H9 (cell line): ENCODE data around the gene TRMT2A. TPM values are rescaled to one million over a fixed set of nuclear protein-coding genes. Genes with fewer than 3 reads are reported as not detected.
A peak's percentile ranks its signal among the peaks of the same experiment; 100 is the strongest.

Source experiments
- DNase-seq: peaks from one replicate; pipeline ENCODE4 v3.0.0-alpha.2; 2017
- H2AFZ ChIP-seq: one replicate; pipeline ENCODE4 v1.6.1; 2013; ENCODE audit warnings: mild to moderate bottlenecking, low read length, control low read depth, moderate library complexity
- H2AK5ac ChIP-seq: 2 replicates; pipeline ENCODE4 v1.6.1; 2013; ENCODE audit warnings: low read length, control low read depth, mixed read lengths; ENCODE audit not compliant: insufficient read length
- H2BK120ac ChIP-seq: one replicate; pipeline ENCODE4 v1.6.1; 2013; ENCODE audit warnings: low read depth, mild to moderate bottlenecking, low read length, control low read depth, inconsistent platforms; ENCODE audit not compliant: poor library complexity, severe bottlenecking
- H2BK12ac ChIP-seq: 2 replicates; pipeline ENCODE4 v1.6.1; 2013; ENCODE audit warnings: low read length, control low read depth, mixed read lengths, low read depth; ENCODE audit not compliant: insufficient read length
- H2BK15ac ChIP-seq: 2 replicates; pipeline ENCODE4 v1.6.1; 2013; ENCODE audit warnings: low read depth, low read length, control low read depth
- H2BK20ac ChIP-seq: one replicate; pipeline ENCODE4 v1.6.1; 2013; ENCODE audit warnings: low read depth, mild to moderate bottlenecking, low read length, control low read depth, inconsistent platforms; ENCODE audit not compliant: poor library complexity, severe bottlenecking
- H2BK5ac ChIP-seq: 2 replicates; pipeline ENCODE4 v1.6.1; 2013; ENCODE audit warnings: low read length, control low read depth, mixed read lengths; ENCODE audit not compliant: insufficient read length
- H3K14ac ChIP-seq: 2 replicates; pipeline ENCODE4 v1.6.1; 2013; ENCODE audit warnings: low read length, control low read depth; ENCODE audit not compliant: insufficient read depth
- H3K18ac ChIP-seq: 2 replicates; pipeline ENCODE4 v1.6.1; 2013; ENCODE audit warnings: low read depth, mild to moderate bottlenecking, mixed read lengths, low read length, control low read depth; ENCODE audit not compliant: insufficient read length
- H3K23ac ChIP-seq: 2 replicates; pipeline ENCODE4 v1.6.1; 2013; ENCODE audit warnings: low read length, control low read depth, mixed read lengths, low read depth; ENCODE audit not compliant: insufficient read length
- H3K23me2 ChIP-seq: 2 replicates; pipeline ENCODE4 v1.6.1; 2013; ENCODE audit warnings: low read depth, mild to moderate bottlenecking, mixed read lengths, low read length, control low read depth; ENCODE audit not compliant: insufficient read length, poor library complexity, severe bottlenecking
- H3K27ac ChIP-seq: 2 replicates; pipeline ENCODE4 v1.5.1; 2013; ENCODE audit warnings: low read length, control low read depth, mixed read lengths, low read depth; ENCODE audit not compliant: insufficient read length
- H3K27me3 ChIP-seq: 2 replicates; pipeline ENCODE4 v1.6.1; 2013; ENCODE audit warnings: low read length, control low read depth, inconsistent platforms; ENCODE audit not compliant: insufficient read depth
- H3K4ac ChIP-seq: 2 replicates; pipeline ENCODE4 v1.6.1; 2013; ENCODE audit warnings: low read depth, mild to moderate bottlenecking, control low read depth, inconsistent platforms, low read length, moderate library complexity
- H3K4me1 ChIP-seq: 2 replicates; pipeline ENCODE4 v1.6.1; 2013; ENCODE audit warnings: low read length, control low read depth, inconsistent platforms; ENCODE audit not compliant: insufficient read depth
- H3K4me2 ChIP-seq: 2 replicates; pipeline ENCODE4 v1.6.1; 2013; ENCODE audit warnings: low read length, control low read depth, mixed read lengths; ENCODE audit not compliant: insufficient read length, insufficient read depth
- H3K56ac ChIP-seq: 2 replicates; pipeline ENCODE4 v1.6.1; 2013; ENCODE audit warnings: low read depth, mild to moderate bottlenecking, mixed read lengths, low read length, control low read depth; ENCODE audit not compliant: insufficient read length
- H3K79me1 ChIP-seq: 2 replicates; pipeline ENCODE4 v1.6.1; 2013; ENCODE audit warnings: low read depth, mild to moderate bottlenecking, moderate library complexity, low read length, control low read depth, inconsistent platforms; ENCODE audit not compliant: insufficient read depth, poor library complexity, severe bottlenecking
- H3K79me2 ChIP-seq: 2 replicates; pipeline ENCODE4 v1.6.1; 2013; ENCODE audit warnings: low read length, control low read depth, inconsistent platforms; ENCODE audit not compliant: insufficient read depth
- H3K9ac ChIP-seq: 2 replicates; pipeline ENCODE4 v1.6.1; 2013; ENCODE audit warnings: low read length, control low read depth, mixed read lengths; ENCODE audit not compliant: insufficient read length; ENCODE audit errors: extremely low read depth
- H3K9me3 ChIP-seq: one replicate; pipeline ENCODE4 v1.6.1; 2013; ENCODE audit warnings: low read depth, low read length, inconsistent platforms; ENCODE audit not compliant: control insufficient read depth
- H3T11ph ChIP-seq: one replicate; pipeline ENCODE4 v1.6.1; 2013; ENCODE audit warnings: mild to moderate bottlenecking, low read length, control low read depth, inconsistent platforms
- H4K20me1 ChIP-seq: one replicate; pipeline ENCODE4 v1.6.1; 2013; ENCODE audit not compliant: control insufficient read depth, insufficient read length, insufficient read depth
- H4K5ac ChIP-seq: 2 replicates; pipeline ENCODE4 v1.6.1; 2013; ENCODE audit warnings: low read depth, mild to moderate bottlenecking, mixed read lengths, low read length, control low read depth; ENCODE audit not compliant: insufficient read length
- H4K8ac ChIP-seq: replicated peaks from 2 replicates; pipeline ENCODE4 v1.6.1; 2013; ENCODE audit warnings: low read length, control low read depth, mixed read lengths, low read depth; ENCODE audit not compliant: insufficient read length
- H4K91ac ChIP-seq: 2 replicates; pipeline ENCODE4 v1.6.1; 2013; ENCODE audit warnings: low read depth, mild to moderate bottlenecking, moderate library complexity, mixed read lengths, low read length, control low read depth; ENCODE audit not compliant: insufficient read length
- H3K27ac Mint-ChIP-seq, 3 experiments: 2 replicates in 2 of 3; 3 replicates in 1 of 3; pipeline ENCODE4 v1.8.0; 2020 to 2021; ENCODE audit warnings: mixed read lengths in 3 of 3, mild to moderate bottlenecking in 1 of 3, moderate library complexity in 1 of 3
- H3K27me3 Mint-ChIP-seq: 2 replicates; pipeline ENCODE4 v1.8.0; 2021; ENCODE audit warnings: low read depth, mild to moderate bottlenecking, moderate library complexity, mixed read lengths
- H3K36me3 Mint-ChIP-seq, 3 experiments: 2 replicates in 2 of 3; 3 replicates in 1 of 3; pipeline ENCODE4 v1.8.0; 2020 to 2021; ENCODE audit warnings: low read depth in 3 of 3, mixed read lengths in 3 of 3; ENCODE audit not compliant: insufficient read depth in 1 of 3
- H3K4me1 Mint-ChIP-seq, 2 experiments: 2 replicates each; pipeline ENCODE4 v1.8.0; 2020; ENCODE audit warnings: mixed read lengths in 2 of 2
- H3K4me3 Mint-ChIP-seq, 2 experiments: 2 replicates in 1 of 2; 3 replicates in 1 of 2; pipeline ENCODE4 v1.8.0; 2020 to 2021; ENCODE audit warnings: mild to moderate bottlenecking in 2 of 2, mixed read lengths in 2 of 2, moderate library complexity in 1 of 2
- H3K9me3 Mint-ChIP-seq, 2 experiments: 2 replicates in 1 of 2; 3 replicates in 1 of 2; pipeline ENCODE4 v1.8.0; 2020; ENCODE audit warnings: mild to moderate bottlenecking in 2 of 2, mixed read lengths in 2 of 2, moderate library complexity in 1 of 2
- WGBS: extraction: QIAGEN DNeasy Blood & Tissue Kit; methylation state at CpG from one replicate; pipeline ENCODE4 v1.1.7; 2013; ENCODE audit warnings: missing lambda C conversion rate, low lambda C conversion rate, mixed read lengths; ENCODE audit not compliant: insufficient read length; ENCODE audit errors: extremely low coverage; 5-methylcytosine and 5-hydroxymethylcytosine counted together
- total RNA-seq: library from RNA; stranded (reverse); gene quantifications from 2 replicates; pipeline ENCODE4 v1.2.1, GENCODE V29; 2021
- TF ChIP-seq, protein P1 (sequence below): fragments of 200-600 bp; sonication (generic); conservative IDR thresholded peaks from 3 replicates; pipeline ENCODE4 v1.8.0; 2021; ENCODE audit warnings: antibody characterized with exemption, mild to moderate bottlenecking

Gene TRMT2A
- total RNA-seq, 1 experiment from 2014 or later = 58.2 TPM

DNA sequence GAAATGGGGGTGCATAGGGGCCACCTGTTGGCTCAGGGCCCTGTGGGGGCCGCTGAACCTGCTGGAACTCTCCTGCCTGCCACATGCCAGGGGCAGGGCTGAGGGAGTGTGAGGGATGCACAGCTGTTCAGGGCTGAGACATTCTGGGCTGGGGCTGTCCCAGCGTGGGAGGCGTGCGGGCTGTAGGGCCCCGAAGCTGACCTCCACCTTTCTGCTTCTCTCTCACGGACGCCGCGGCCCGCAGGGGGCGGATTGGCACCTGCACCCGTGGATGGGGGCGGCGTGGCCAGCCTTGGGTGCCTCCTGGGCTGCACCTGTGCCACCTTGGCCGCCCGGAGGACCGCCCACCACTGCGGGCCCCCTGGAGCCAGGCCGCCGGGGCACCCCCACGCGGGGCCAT is 29.8 kb upstream of the TRMT2A start:
- Histone ChIP-seq H4K8ac (no peak overlapping the region), H2BK5ac (no peak overlapping the region), H3K14ac (no peak overlapping the region), H2BK12ac (no peak overlapping the region), H3K9ac (no peak overlapping the region), H4K91ac (no peak overlapping the region), H3K27ac (no peak overlapping the region), H3K27me3 (no peaks in the 10 kb centered on the region), H3K4me2 (no peak overlapping the region), H4K20me1 (no peaks in the 10 kb centered on the region), H3K9me3 (no peaks in the 10 kb centered on the region), H2BK15ac (no peak overlapping the region), H2BK20ac (no peak overlapping the region), H3K79me2 (no peaks in the 10 kb centered on the region), H3K56ac (no peak overlapping the region), H3K4me1 (no peaks in the 10 kb centered on the region), H4K5ac (no peak overlapping the region), H3T11ph (no peak overlapping the region), H3K4ac (no peak overlapping the region), H2BK120ac (no peak overlapping the region), H3K79me1 (no peaks in the 10 kb centered on the region), H3K18ac (no peak overlapping the region), H3K23ac (no peak overlapping the region), H3K23me2 (no peaks in the 10 kb centered on the region), H2AK5ac (no peak overlapping the region), H2AFZ (no peak overlapping the region)
- Mint-ChIP-seq H3K9me3 (no peaks in the 10 kb centered on the region; a peak in 1 of 5 replicates), H3K27me3 (no peaks in the 10 kb centered on the region), H3K36me3 (no peaks in the 10 kb centered on the region; a peak in 1 of 7 replicates), H3K27ac (peak overlapping the region in 2 of 3 experiments; percentile 65 to 81; a peak in 2 of 7 replicates), H3K4me3 (no peak overlapping the region), H3K4me1 (no peaks in the 10 kb centered on the region)
- no peak for DNase-seq
- WGBS = no CpG with 5 or more reads among the region's 22 CpGs
- TF ChIP-seq, protein P1, sequence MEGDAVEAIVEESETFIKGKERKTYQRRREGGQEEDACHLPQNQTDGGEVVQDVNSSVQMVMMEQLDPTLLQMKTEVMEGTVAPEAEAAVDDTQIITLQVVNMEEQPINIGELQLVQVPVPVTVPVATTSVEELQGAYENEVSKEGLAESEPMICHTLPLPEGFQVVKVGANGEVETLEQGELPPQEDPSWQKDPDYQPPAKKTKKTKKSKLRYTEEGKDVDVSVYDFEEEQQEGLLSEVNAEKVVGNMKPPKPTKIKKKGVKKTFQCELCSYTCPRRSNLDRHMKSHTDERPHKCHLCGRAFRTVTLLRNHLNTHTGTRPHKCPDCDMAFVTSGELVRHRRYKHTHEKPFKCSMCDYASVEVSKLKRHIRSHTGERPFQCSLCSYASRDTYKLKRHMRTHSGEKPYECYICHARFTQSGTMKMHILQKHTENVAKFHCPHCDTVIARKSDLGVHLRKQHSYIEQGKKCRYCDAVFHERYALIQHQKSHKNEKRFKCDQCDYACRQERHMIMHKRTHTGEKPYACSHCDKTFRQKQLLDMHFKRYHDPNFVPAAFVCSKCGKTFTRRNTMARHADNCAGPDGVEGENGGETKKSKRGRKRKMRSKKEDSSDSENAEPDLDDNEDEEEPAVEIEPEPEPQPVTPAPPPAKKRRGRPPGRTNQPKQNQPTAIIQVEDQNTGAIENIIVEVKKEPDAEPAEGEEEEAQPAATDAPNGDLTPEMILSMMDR = no peak
